SK-N-SH treated with all-trans-retinoic acid at 6 μM for 48 hours (cell line): ENCODE data around the gene CNNM2.

ENCODE experiments used
- ATAC-seq: fragments of 200-7000 bp; cut with Tn5 transposase; 3 replicates; pipeline ENCODE4 v1.9.1; 2020; ENCODE audit warnings: mild to moderate bottlenecking, moderate library complexity
- ARNTL ChIP-seq: fragments of 450-650 bp; formaldehyde crosslinking; IDR thresholded peaks from 2 replicates; pipeline ENCODE4 v1.5.0; 2020; ENCODE audit warnings: low read depth, mild to moderate bottlenecking, moderate library complexity, borderline replicate concordance
- CREB5 ChIP-seq: fragments of 250-450 bp; sonication (Bioruptor Pico); IDR thresholded peaks from 2 replicates; pipeline ENCODE4 v1.5.1; 2020; ENCODE audit warnings: low read depth, mild to moderate bottlenecking, moderate library complexity
- CSDC2 ChIP-seq: fragments of 250-450 bp; sonication (Bioruptor Pico); IDR thresholded peaks from 2 replicates; pipeline ENCODE4 v1.5.0; 2020; ENCODE audit warnings: mild to moderate bottlenecking, moderate library complexity
- CSRNP3 ChIP-seq: fragments of 250-450 bp; sonication (Bioruptor Pico); IDR thresholded peaks from 2 replicates; pipeline ENCODE4 v1.5.1; 2021; ENCODE audit warnings: mild to moderate bottlenecking, moderate library complexity
- ESRRG ChIP-seq: fragments of 250-450 bp; sonication (Bioruptor Pico); IDR thresholded peaks from 2 replicates; pipeline ENCODE4 v1.6.1; 2021; ENCODE audit warnings: mild to moderate bottlenecking
- GLIS3 ChIP-seq: fragments of 250-450 bp; sonication (Bioruptor Pico); IDR thresholded peaks from 2 replicates; pipeline ENCODE4 v1.5.0; 2020; ENCODE audit warnings: mild to moderate bottlenecking, moderate library complexity
- ISL1 ChIP-seq: fragments of 250-450 bp; sonication (Bioruptor Pico); IDR thresholded peaks from 2 replicates; pipeline ENCODE4 v2.1.2; 2022; ENCODE audit warnings: mild to moderate bottlenecking, moderate library complexity
- OSR1 ChIP-seq: fragments of 250-450 bp; sonication (Bioruptor Pico); IDR thresholded peaks from 2 replicates; pipeline ENCODE4 v1.8.0; 2022; ENCODE audit warnings: moderate library complexity, mild to moderate bottlenecking, inconsistent platforms
- PATZ1 ChIP-seq: fragments of 250-450 bp; sonication (Bioruptor Pico); IDR thresholded peaks from 2 replicates; pipeline ENCODE4 v1.8.0; 2020; ENCODE audit warnings: mild to moderate bottlenecking, moderate library complexity, borderline replicate concordance
- POU6F1 ChIP-seq: fragments of 250-450 bp; sonication (Bioruptor Pico); IDR thresholded peaks from 2 replicates; pipeline ENCODE4 v1.8.0; 2021; ENCODE audit warnings: low read depth, mild to moderate bottlenecking, moderate library complexity, borderline replicate concordance
- PPARA ChIP-seq: fragments of 250-450 bp; sonication (Bioruptor Pico); IDR thresholded peaks from 2 replicates; pipeline ENCODE4 v1.5.0; 2020; ENCODE audit warnings: mild to moderate bottlenecking, borderline replicate concordance
- RARB ChIP-seq: fragments of 250-450 bp; sonication (Bioruptor Pico); IDR thresholded peaks from 2 replicates; pipeline ENCODE4 v1.8.0; 2021; ENCODE audit warnings: mild to moderate bottlenecking, moderate library complexity
- SNAI2 ChIP-seq: fragments of 250-450 bp; sonication (Bioruptor Pico); IDR thresholded peaks from 2 replicates; pipeline ENCODE4 v1.5.0; 2020; ENCODE audit warnings: mild to moderate bottlenecking, moderate library complexity
- TCF4 ChIP-seq: fragments of 250-450 bp; sonication (Bioruptor Pico); IDR thresholded peaks from 2 replicates; pipeline ENCODE4 v1.8.0; 2021; ENCODE audit warnings: mild to moderate bottlenecking, moderate library complexity, borderline replicate concordance
- TOX ChIP-seq: fragments of 250-450 bp; sonication (Bioruptor Pico); IDR thresholded peaks from 2 replicates; pipeline ENCODE4 v1.8.0; 2021; ENCODE audit warnings: mild to moderate bottlenecking, moderate library complexity, borderline replicate concordance
- TSHZ2 ChIP-seq: fragments of 250-450 bp; sonication (Bioruptor Pico); IDR thresholded peaks from 2 replicates; pipeline ENCODE4 v1.5.0; 2020; ENCODE audit warnings: mild to moderate bottlenecking, moderate library complexity
- ZC3H10 ChIP-seq: fragments of 250-450 bp; sonication (Bioruptor Pico); IDR thresholded peaks from 2 replicates; pipeline ENCODE4 v1.5.1; 2021; ENCODE audit warnings: mild to moderate bottlenecking, moderate library complexity
- ZFP30 ChIP-seq: fragments of 450-650 bp; formaldehyde crosslinking; IDR thresholded peaks from 2 replicates; pipeline ENCODE4 v1.5.0; 2022; ENCODE audit warnings: mild to moderate bottlenecking, moderate library complexity
- ZNF565 ChIP-seq: fragments of 450-650 bp; formaldehyde crosslinking; conservative IDR thresholded peaks from 2 replicates; pipeline ENCODE4 v1.5.0; 2020; ENCODE audit warnings: low read depth, mild to moderate bottlenecking, moderate library complexity
- ZNF70 ChIP-seq: fragments of 450-650 bp; formaldehyde crosslinking; IDR thresholded peaks from 2 replicates; pipeline ENCODE4 v1.5.0; 2020; ENCODE audit warnings: mild to moderate bottlenecking, moderate library complexity
- ZNF8 ChIP-seq: fragments of 450-650 bp; formaldehyde crosslinking; IDR thresholded peaks from 2 replicates; pipeline ENCODE4 v1.5.0; 2020; ENCODE audit warnings: mild to moderate bottlenecking, moderate library complexity

The CNNM2 gene

GRCh38 chr10:102948176-102948575, 30.1 kb downstream of the CNNM2 start (continued):
- no peak for TF ChIP-seq TSHZ2 (CRISPR knock-in tag)
- TF ChIP-seq ZNF565 (CRISPR knock-in tag): no peak
- no peak for TF ChIP-seq PPARA (CRISPR knock-in tag)
- TF ChIP-seq CREB5 (CRISPR knock-in tag): no peak
- no peak for TF ChIP-seq ZFP30 (CRISPR knock-in tag)
- no peak for TF ChIP-seq RARB
- TF ChIP-seq TCF4: no peak
- TF ChIP-seq ZNF70 (CRISPR knock-in tag): no peak
- no peak for TF ChIP-seq ZC3H10 (CRISPR knock-in tag)
- TF ChIP-seq ARNTL (CRISPR knock-in tag): no peak

- no peak for TF ChIP-seq ZC3H10 (CRISPR knock-in tag)
- ATAC-seq: no peak
These were observed 30.7 kb downstream of the CNNM2 start for GRCh38 chr10:102948786-102949185.

GRCh38 chr10:102949916-102950315, 31.8 kb downstream of the CNNM2 start:
- TF ChIP-seq OSR1 (CRISPR knock-in tag): no peak
- no peak for TF ChIP-seq POU6F1 (CRISPR knock-in tag)
- TF ChIP-seq ZNF70 (CRISPR knock-in tag): no peak
- no peak for TF ChIP-seq PATZ1
- TF ChIP-seq CSRNP3 (CRISPR knock-in tag): no peak
- no peak for TF ChIP-seq SNAI2 (CRISPR knock-in tag)
- TF ChIP-seq TOX (CRISPR knock-in tag): no peak
- TF ChIP-seq ISL1 (CRISPR knock-in tag): no peak
- TF ChIP-seq ZNF8 (CRISPR knock-in tag): no peak
- ATAC-seq: no peak

- ATAC-seq: no peak
- TF ChIP-seq ZC3H10 (CRISPR knock-in tag): no peak
- TF ChIP-seq GLIS3 (CRISPR knock-in tag): no peak
- TF ChIP-seq CSDC2 (CRISPR knock-in tag): no peak
- TF ChIP-seq TOX (CRISPR knock-in tag): no peak
- no peak for TF ChIP-seq OSR1 (CRISPR knock-in tag)
- no peak for TF ChIP-seq TCF4
- no peak for TF ChIP-seq TSHZ2 (CRISPR knock-in tag)
- no peak for TF ChIP-seq PATZ1
- TF ChIP-seq ZNF8 (CRISPR knock-in tag): no peak
- no peak for TF ChIP-seq RARB
- TF ChIP-seq ZFP30 (CRISPR knock-in tag): no peak
- no peak for TF ChIP-seq CREB5 (CRISPR knock-in tag)
- TF ChIP-seq ESRRG (CRISPR knock-in tag): no peak
These were observed 33.2 kb downstream of the CNNM2 start for GRCh38 chr10:102951316-102951715.
